Activated naive CD4-positive, alpha-beta T cell treated with anti-CD3 and anti-CD28 coated beads for 36 hours (primary cell): ENCODE data around the gene GIT2. TPM values are rescaled to one million over a fixed set of nuclear protein-coding genes. Genes with fewer than 3 reads are reported as not detected.
"Not testable (repeated sequence)": the region's sequence is repeated elsewhere in the genome, so short reads cannot be mapped to it uniquely, and the experiment has no call there.

Experiments used
- CTCF ChIA-PET: fragments of 350-600 bp; sonication (Branson Sonifier 250); formaldehyde crosslinking; loops from one replicate; lab custom pipeline; 2021; ENCODE audit warnings: antibody characterized with exemption; lab: Charles Lee
- DNase-seq: peaks from one replicate; pipeline ENCODE4 v3.0.0-alpha.2; 2020
- H3K27ac Mint-ChIP-seq: one replicate; pipeline ENCODE4 v1.8.0; 2021; ENCODE audit warnings: mild to moderate bottlenecking, mixed read lengths
- H3K27me3 Mint-ChIP-seq: one replicate; pipeline ENCODE4 v1.8.0; 2021; ENCODE audit warnings: low read depth, mixed read lengths
- H3K36me3 Mint-ChIP-seq: one replicate; pipeline ENCODE4 v1.8.0; 2021; ENCODE audit warnings: low read depth, mixed read lengths
- H3K4me1 Mint-ChIP-seq: one replicate; pipeline ENCODE4 v1.8.0; 2021; ENCODE audit warnings: low read depth, mixed read lengths
- H3K4me3 Mint-ChIP-seq: one replicate; pipeline ENCODE4 v1.8.0; 2021; ENCODE audit warnings: mild to moderate bottlenecking, moderate library complexity, mixed read lengths
- H3K9me3 Mint-ChIP-seq: one replicate; pipeline ENCODE4 v1.8.0; 2021; ENCODE audit warnings: mixed read lengths
- intact Hi-C: fragments of 100-400 bp; cut with micrococcal nuclease; formaldehyde crosslinking; loops from one replicate; pipeline ENCODE4 v1.15.1; 2023
- total RNA-seq, 2 experiments: library from RNA; stranded (reverse); gene quantifications; one replicate each; pipeline ENCODE4 v1.2.3, GENCODE V29; 2021

The GIT2 gene
- total RNA-seq, 2 experiments from 2014 or later = 40.2 to 41.6 TPM

- CTCF ChIA-PET, H3K27ac Mint-ChIP-seq, H3K27me3 Mint-ChIP-seq, H3K36me3 Mint-ChIP-seq, H3K9me3 Mint-ChIP-seq, intact Hi-C loops, H3K4me3 Mint-ChIP-seq, DNase-seq: not testable (repeated sequence)
- peaks cover 35% of the 10 kb centered on the region for H3K4me1 Mint-ChIP-seq
Observed at GRCh38 chr12:109891731-109892130, 104.4 kb downstream of the GIT2 start.

GRCh38 chr12:109890620-109891170 is 105.5 kb downstream of the GIT2 start:
- DNase-seq = no peak
- CTCF ChIA-PET = interaction anchor here (0.6 kb wide), 1 partner anchor 84 kb away, joined by 3 read pairs; no protein-coding TSS in a partner anchor
- intact Hi-C loops = no loop called here
- H3K27ac Mint-ChIP-seq = no peak overlapping the region
- H3K36me3 Mint-ChIP-seq = no peaks in the 10 kb centered on the region
- H3K4me1 Mint-ChIP-seq = peaks cover 35% of the 10 kb centered on the region
- H3K27me3 Mint-ChIP-seq = no peaks in the 10 kb centered on the region
- H3K9me3 Mint-ChIP-seq = no peaks in the 10 kb centered on the region
- H3K4me3 Mint-ChIP-seq = no peak overlapping the region

GRCh38 chr12:109888179-109889020 is 107.8 kb downstream of the GIT2 start:
- Mint-ChIP-seq H3K27me3 (no peaks in the 10 kb centered on the region), H3K9me3 (no peaks in the 10 kb centered on the region), H3K36me3 (no peaks in the 10 kb centered on the region), H3K4me3 (peak overlapping the region; percentile 39), H3K27ac (peak overlapping the region; percentile 93), H3K4me1 (peaks cover 35% of the 10 kb centered on the region)
- CTCF ChIA-PET = interaction anchor here (0.6 to 1.7 kb wide), 10 partner anchors 9 to 1604 kb away, joined by 3 to 6 read pairs (median 4); no protein-coding TSS in a partner anchor
- peak; percentile 73 for DNase-seq
- intact Hi-C loops = loop anchor here (1.0 kb wide), 2 partner anchors 12 to 93 kb away; partner anchors contain the start of gene TCHP

GRCh38 chr12:109885616-109886015 is 110.6 kb downstream of the GIT2 start:
- Mint-ChIP-seq H3K36me3 (no peaks in the 10 kb centered on the region), H3K4me1 (peaks cover 32% of the 10 kb centered on the region), H3K27ac (no peak overlapping the region), H3K9me3 (no peaks in the 10 kb centered on the region), H3K4me3 (no peak overlapping the region), H3K27me3 (no peaks in the 10 kb centered on the region)
- intact Hi-C loops = no loop called here
- CTCF ChIA-PET = interaction anchor here (0.6 to 1.3 kb wide), 3 partner anchors 26 to 81 kb away, joined by 3 read pairs; no protein-coding TSS in a partner anchor
- no peak for DNase-seq

GRCh38 chr12:109883461-109883860 is 112.7 kb downstream of the GIT2 start:
- no peaks in the 10 kb centered on the region for H3K9me3 Mint-ChIP-seq
- intact Hi-C loops = loop anchor here (5.0 kb wide), 3 partner anchors 171 to 311 kb away; partner anchors contain the start of genes FAM222A, MMAB and MVK
- H3K27ac Mint-ChIP-seq = no peak overlapping the region

GRCh38 chr12:109881752-109882151 is 114.4 kb downstream of the GIT2 start:
- H3K4me1 Mint-ChIP-seq = peaks cover 33% of the 10 kb centered on the region
- H3K27ac Mint-ChIP-seq = no peak overlapping the region
- H3K27me3 Mint-ChIP-seq = no peaks in the 10 kb centered on the region
- DNase-seq = no peak
- no peaks in the 10 kb centered on the region for H3K9me3 Mint-ChIP-seq
- intact Hi-C loops = loop anchor here (5.0 kb wide), 3 partner anchors 169 to 309 kb away; partner anchors contain the start of genes FAM222A, MMAB and MVK
- H3K4me3 Mint-ChIP-seq = peak overlapping the region; percentile 78
- CTCF ChIA-PET = interaction anchor here (0.6 to 2.9 kb wide), 3 partner anchors 28 to 293 kb away, joined by 3 to 16 read pairs (median 5); no protein-coding TSS in a partner anchor
- no peaks in the 10 kb centered on the region for H3K36me3 Mint-ChIP-seq

More at GRCh38 chr12:109883461-109883860, 112.7 kb downstream of the GIT2 start:
- no peak for DNase-seq
- H3K36me3 Mint-ChIP-seq = no peaks in the 10 kb centered on the region
- CTCF ChIA-PET = interaction anchor here (0.5 to 2.9 kb wide), 4 partner anchors 30 to 121 kb away, joined by 3 to 16 read pairs (median 4); no protein-coding TSS in a partner anchor
- H3K27me3 Mint-ChIP-seq = no peaks in the 10 kb centered on the region
- H3K4me1 Mint-ChIP-seq = peaks cover 33% of the 10 kb centered on the region
- no peak overlapping the region for H3K4me3 Mint-ChIP-seq

GRCh38 chr12:109880938-109881337 is 115.2 kb downstream of the GIT2 start:
- intact Hi-C loops = loop anchor here (1.0 to 5.0 kb wide), 6 partner anchors 28 to 363 kb away; partner anchors contain the start of genes FAM222A, MMAB and MVK
- Mint-ChIP-seq H3K4me1 (peaks cover 36% of the 10 kb centered on the region), H3K27ac (peak overlapping the region; percentile 1), H3K4me3 (peak overlapping the region; percentile 78), H3K36me3 (no peaks in the 10 kb centered on the region), H3K9me3 (no peaks in the 10 kb centered on the region), H3K27me3 (no peaks in the 10 kb centered on the region)
- CTCF ChIA-PET = interaction anchor here (2.9 kb wide), 1 partner anchor 27 kb away, joined by 16 read pairs; no protein-coding TSS in a partner anchor
- no peak for DNase-seq

GRCh38 chr12:109880043-109880931 is 115.9 kb downstream of the GIT2 start, which contains the start of gene GLTP:
Gene GLTP (minus strand): TSS chr12:109880541. CDS start chr12:109880374, 167 bp downstream.
- no peaks in the 10 kb centered on the region for H3K36me3 Mint-ChIP-seq
- peaks cover 42% of the 10 kb centered on the region for H3K4me1 Mint-ChIP-seq
- H3K27ac Mint-ChIP-seq = peak within 1 kb of the TSS; percentile 66
- H3K9me3 Mint-ChIP-seq = no peaks in the 10 kb centered on the region
- intact Hi-C loops = loop anchor here (1.0 to 5.0 kb wide), 6 partner anchors 27 to 362 kb away; partner anchors contain the start of genes FAM222A, MMAB and MVK
- DNase-seq = peak; percentile 86
- CTCF ChIA-PET = interaction anchor here (1.0 to 2.9 kb wide), 5 partner anchors 26 to 47 kb away, joined by 3 to 16 read pairs (median 4); no protein-coding TSS in a partner anchor
- no peaks in the 10 kb centered on the region for H3K27me3 Mint-ChIP-seq
- H3K4me3 Mint-ChIP-seq = peak within 1 kb of the TSS; percentile 93

Other genes starting within 250 kb of the GIT2 start
- not detected for gene TRPV4, start 163.0 kb downstream of the GIT2 start, total RNA-seq
- 10 to 100 TPM; 18.1 to 19.9 TPM for gene GLTP, start 115.8 kb downstream of the GIT2 start, total RNA-seq
- 10 to 100 TPM; 19.6 to 20.9 TPM for gene TCHP, start 96.1 kb downstream of the GIT2 start, total RNA-seq
- 10 to 100 TPM; 28.3 to 31.5 TPM for gene ANKRD13A, start 3.1 kb upstream of the GIT2 start, total RNA-seq
- gene C12orf76, start 52.2 kb upstream of the GIT2 start, total RNA-seq = 10 to 100 TPM; 12.1 to 12.9 TPM
- 1 to 10 TPM; 1.7 to 2.2 TPM for gene IFT81, start 128.0 kb upstream of the GIT2 start, total RNA-seq